Erythroblast (primary cell): Measurements from ENCODE around the gene RALGPS1.

ENCODE experiments used
- GATA1 ChIP-seq: IDR thresholded peaks from 2 replicates; pipeline ENCODE4 v1.6.1; 2011; ENCODE audit warnings: low read depth, mild to moderate bottlenecking, control low read depth, low read length, moderate library complexity
- POLR2A ChIP-seq: IDR thresholded peaks from 2 replicates; pipeline ENCODE4 v1.6.1; 2011; ENCODE audit warnings: mild to moderate bottlenecking, low read length

DNA sequence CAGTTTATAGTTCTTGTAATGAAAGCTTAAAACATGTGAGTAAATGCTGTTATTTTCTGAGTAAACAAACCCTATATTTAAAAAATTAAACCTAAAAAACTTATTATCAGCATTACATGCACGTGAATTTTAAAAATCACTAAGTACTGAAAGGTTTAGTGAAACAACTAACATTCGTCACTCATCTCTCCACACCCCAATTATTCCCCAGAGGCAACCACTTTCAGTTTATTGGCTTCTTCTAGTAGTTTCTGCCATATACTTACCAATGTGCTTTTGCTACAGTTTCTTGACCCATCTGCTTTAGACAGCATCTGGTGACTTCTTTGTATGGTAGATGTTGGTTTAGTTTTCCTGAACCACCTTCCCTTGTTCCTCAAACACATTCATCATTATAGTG, 149.8 kb downstream of the RALGPS1 start:
- no peak for TF ChIP-seq POLR2A
- TF ChIP-seq GATA1 = no peak
